WTC11 (cell line): ENCODE data around the gene AUH. TPM values are rescaled to one million over a fixed set of nuclear protein-coding genes. Genes with fewer than 3 reads are reported as not detected.

ENCODE experiments used
- ATAC-seq: fragments of 200-7000 bp; cut with Tn5 transposase; 2 replicates; pipeline ENCODE4 v1.10.0; 2021; ENCODE audit warnings: mild to moderate bottlenecking, moderate library complexity
- CTCF ChIA-PET: fragments of 300-600 bp; sonication (Branson Sonifier 250); formaldehyde crosslinking; loops from one replicate; lab custom pipeline; 2021; ENCODE audit warnings: antibody characterized with exemption; lab: Charles Lee
- POLR2A ChIA-PET: fragments of 350-600 bp; sonication (Branson Sonifier 250); formaldehyde crosslinking; loops from one replicate; lab custom pipeline; 2021; ENCODE audit warnings: antibody characterized with exemption; lab: Charles Lee
- DNase-seq: peaks from one replicate; pipeline ENCODE4 v3.0.0; 2021; ENCODE audit warnings: low spot score
- H3K27ac Mint-ChIP-seq: 2 replicates; pipeline ENCODE4 v1.8.0; 2021; ENCODE audit warnings: mixed read lengths
- H3K27me3 Mint-ChIP-seq: 2 replicates; pipeline ENCODE4 v1.8.0; 2021; ENCODE audit warnings: low read depth, mild to moderate bottlenecking, moderate library complexity, mixed read lengths
- H3K36me3 Mint-ChIP-seq: 2 replicates; pipeline ENCODE4 v1.8.0; 2021; ENCODE audit warnings: mixed read lengths
- H3K4me1 Mint-ChIP-seq: 2 replicates; pipeline ENCODE4 v1.8.0; 2022; ENCODE audit warnings: mixed read lengths
- H3K4me3 Mint-ChIP-seq: 2 replicates; pipeline ENCODE4 v1.8.0; 2021; ENCODE audit warnings: mild to moderate bottlenecking, moderate library complexity, mixed read lengths
- H3K9me3 Mint-ChIP-seq: 2 replicates; pipeline ENCODE4 v1.8.0; 2021; ENCODE audit warnings: mixed read lengths
- CBFB ChIP-seq: sonication (generic); formaldehyde crosslinking; IDR thresholded peaks from 2 replicates; pipeline ENCODE4 v1.8.1; 2022; ENCODE audit warnings: mild to moderate bottlenecking, low read depth, missing genetic modification reagents
- ELF4 ChIP-seq: sonication (generic); formaldehyde crosslinking; IDR thresholded peaks from 2 replicates; pipeline ENCODE4 v1.8.1; 2022; ENCODE audit warnings: low read depth, mild to moderate bottlenecking, moderate library complexity, missing genetic modification reagents
- ERG ChIP-seq: fragments of 250-450 bp; sonication (Bioruptor Pico); IDR thresholded peaks from 2 replicates; pipeline ENCODE4 v1.8.0; 2021; ENCODE audit warnings: mild to moderate bottlenecking
- GABPB1 ChIP-seq: sonication (generic); formaldehyde crosslinking; IDR thresholded peaks from 2 replicates; pipeline ENCODE4 v1.8.1; 2023; ENCODE audit warnings: mild to moderate bottlenecking, missing genetic modification reagents
- GTF2I ChIP-seq: fragments of 250-450 bp; sonication (Bioruptor Pico); conservative IDR thresholded peaks from 2 replicates; pipeline ENCODE4 v1.4.0; 2021; ENCODE audit warnings: mild to moderate bottlenecking
- KAT7 ChIP-seq: sonication (generic); formaldehyde crosslinking; IDR thresholded peaks from 2 replicates; pipeline ENCODE4 v1.8.1; 2023; ENCODE audit warnings: missing genetic modification reagents, mild to moderate bottlenecking, borderline replicate concordance
- RORB ChIP-seq: fragments of 250-450 bp; sonication (Bioruptor Pico); IDR thresholded peaks from 2 replicates; pipeline ENCODE4 v1.9.0; 2021; ENCODE audit warnings: mild to moderate bottlenecking
- ZNF121 ChIP-seq: sonication (generic); formaldehyde crosslinking; IDR thresholded peaks from 2 replicates; pipeline ENCODE4 v1.8.0; 2023; ENCODE audit warnings: missing genetic modification reagents
- ZNF425 ChIP-seq: fragments of 250-450 bp; sonication (Bioruptor Pico); conservative IDR thresholded peaks from 2 replicates; pipeline ENCODE4 v1.9.0; 2021; ENCODE audit warnings: mild to moderate bottlenecking
- total RNA-seq: library from RNA; stranded (reverse); gene quantifications from 3 replicates; pipeline ENCODE4 v1.2.3, GENCODE V29; 2021
- TF ChIP-seq, protein P1 (sequence below): sonication (generic); formaldehyde crosslinking; IDR thresholded peaks from 2 replicates; pipeline ENCODE4 v1.8.1; 2023; ENCODE audit warnings: mild to moderate bottlenecking, missing genetic modification reagents, moderate library complexity
- TF ChIP-seq, protein P2 (sequence below): sonication (generic); formaldehyde crosslinking; IDR thresholded peaks from 2 replicates; pipeline ENCODE4 v1.8.1; 2023; ENCODE audit warnings: mild to moderate bottlenecking, missing genetic modification reagents
- TF ChIP-seq, protein P3 (sequence below): fragments of 200-600 bp; IDR thresholded peaks from 2 replicates; pipeline ENCODE4 v1.8.0; 2022; ENCODE audit warnings: antibody characterized with exemption

Gene AUH
- total RNA-seq, 1 experiment from 2014 or later, result 30.4 TPM

DNA sequence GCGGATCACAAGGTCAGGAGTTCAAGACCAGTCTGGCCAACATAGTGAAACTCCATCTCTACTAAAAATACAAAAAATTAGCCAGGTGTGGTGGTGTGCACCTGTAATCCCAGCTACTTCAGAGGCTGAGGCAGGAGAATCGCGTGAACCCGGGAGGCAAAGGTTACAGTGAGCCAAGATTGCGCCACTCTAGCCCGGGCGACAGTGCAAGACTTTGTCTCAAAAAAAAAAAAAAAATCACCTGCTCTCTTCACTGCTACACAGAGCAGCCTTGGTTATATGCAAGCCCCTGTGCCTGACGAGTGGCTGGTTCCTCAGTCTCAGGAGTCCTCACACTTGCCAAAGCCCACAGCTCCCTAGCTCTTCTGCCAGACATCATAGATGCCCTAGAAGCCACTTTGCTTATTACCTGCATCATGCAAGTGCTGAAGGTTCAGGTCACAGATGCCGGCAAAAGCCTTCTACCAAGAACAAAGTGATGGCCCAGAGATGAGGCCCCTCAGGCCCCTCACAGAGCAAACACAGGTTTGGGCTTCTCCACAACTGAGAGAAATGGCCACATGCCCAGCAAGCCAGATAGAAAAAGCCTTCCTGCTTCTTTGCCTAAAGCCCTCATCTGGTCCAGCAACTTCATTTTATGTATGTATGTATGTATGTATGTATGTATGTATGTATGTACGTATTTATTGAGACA is 176.4 kb downstream of the AUH start:
- DNase-seq, result no peak
- Mint-ChIP-seq H3K27me3 (no peaks in the 10 kb centered on the region; the same call in 1 of the 2 replicates), H3K27ac (no peak overlapping the region), H3K4me3 (no peak overlapping the region), H3K9me3 (peaks cover 13% of the 10 kb centered on the region), H3K36me3 (peaks cover 8% of the 10 kb centered on the region), H3K4me1 (no peaks in the 10 kb centered on the region)
- no peak for ATAC-seq
- TF ChIP-seq CBFB (CRISPR knock-in tag) (no peak), RORB (CRISPR knock-in tag) (no peak), ERG (CRISPR knock-in tag) (no peak), ZNF121 (CRISPR knock-in tag) (no peak), GTF2I (CRISPR knock-in tag) (no peak), ZNF425 (CRISPR knock-in tag) (no peak), KAT7 (CRISPR knock-in tag) (no peak)
- TF ChIP-seq, protein P1, sequence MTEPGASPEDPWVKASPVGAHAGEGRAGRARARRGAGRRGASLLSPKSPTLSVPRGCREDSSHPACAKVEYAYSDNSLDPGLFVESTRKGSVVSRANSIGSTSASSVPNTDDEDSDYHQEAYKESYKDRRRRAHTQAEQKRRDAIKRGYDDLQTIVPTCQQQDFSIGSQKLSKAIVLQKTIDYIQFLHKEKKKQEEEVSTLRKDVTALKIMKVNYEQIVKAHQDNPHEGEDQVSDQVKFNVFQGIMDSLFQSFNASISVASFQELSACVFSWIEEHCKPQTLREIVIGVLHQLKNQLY (CRISPR knock-in tag), result no peak
- TF ChIP-seq, protein P2, sequence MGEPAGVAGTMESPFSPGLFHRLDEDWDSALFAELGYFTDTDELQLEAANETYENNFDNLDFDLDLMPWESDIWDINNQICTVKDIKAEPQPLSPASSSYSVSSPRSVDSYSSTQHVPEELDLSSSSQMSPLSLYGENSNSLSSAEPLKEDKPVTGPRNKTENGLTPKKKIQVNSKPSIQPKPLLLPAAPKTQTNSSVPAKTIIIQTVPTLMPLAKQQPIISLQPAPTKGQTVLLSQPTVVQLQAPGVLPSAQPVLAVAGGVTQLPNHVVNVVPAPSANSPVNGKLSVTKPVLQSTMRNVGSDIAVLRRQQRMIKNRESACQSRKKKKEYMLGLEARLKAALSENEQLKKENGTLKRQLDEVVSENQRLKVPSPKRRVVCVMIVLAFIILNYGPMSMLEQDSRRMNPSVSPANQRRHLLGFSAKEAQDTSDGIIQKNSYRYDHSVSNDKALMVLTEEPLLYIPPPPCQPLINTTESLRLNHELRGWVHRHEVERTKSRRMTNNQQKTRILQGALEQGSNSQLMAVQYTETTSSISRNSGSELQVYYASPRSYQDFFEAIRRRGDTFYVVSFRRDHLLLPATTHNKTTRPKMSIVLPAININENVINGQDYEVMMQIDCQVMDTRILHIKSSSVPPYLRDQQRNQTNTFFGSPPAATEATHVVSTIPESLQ (CRISPR knock-in tag), result no peak
- ChIA-PET CTCF (interaction anchor here (0.7 kb wide), 1 partner anchor 270 kb away, joined by 3 read pairs; no protein-coding TSS in a partner anchor), POLR2A (no interaction called here)

DNA sequence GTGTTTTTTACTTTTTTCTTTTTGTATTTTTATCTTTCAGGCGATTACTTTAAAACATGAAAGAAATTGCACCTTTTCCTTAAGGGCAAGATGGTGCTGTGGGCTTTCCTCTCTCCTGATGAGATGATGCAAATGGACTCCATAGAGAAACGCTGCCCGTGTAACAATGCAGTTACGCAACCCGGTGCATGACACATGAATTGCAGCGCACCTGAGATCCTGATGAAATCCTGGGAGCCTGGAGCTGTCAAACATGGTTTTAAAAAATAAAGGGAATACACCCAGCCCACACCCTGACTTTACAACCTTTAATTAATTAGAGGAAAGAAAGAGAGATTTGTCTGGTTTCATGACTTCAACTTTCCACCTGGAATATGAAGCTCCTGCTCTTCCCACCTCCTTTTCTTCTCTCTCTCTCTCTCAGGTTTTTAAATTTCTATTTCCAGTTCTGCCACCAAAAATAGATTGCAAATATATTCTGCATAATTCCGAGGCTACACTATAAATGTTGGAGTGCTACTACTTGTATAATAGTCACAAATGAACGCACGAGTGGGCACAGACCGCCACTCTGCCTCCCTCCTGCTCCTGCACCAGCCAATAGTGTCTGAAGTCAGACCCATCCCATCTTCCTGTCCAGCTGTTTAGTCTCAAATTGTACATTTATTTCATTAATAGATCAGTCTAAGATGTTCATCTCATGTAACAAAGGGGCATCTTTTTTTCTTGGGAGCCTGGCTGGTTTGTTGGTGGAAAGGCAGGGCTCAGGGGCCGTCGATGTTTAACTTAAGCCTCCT is 179.1 kb downstream of the AUH start:
- TF ChIP-seq GABPB1 (CRISPR knock-in tag), result peak; percentile 99
- TF ChIP-seq, protein P2 (CRISPR knock-in tag), result no peak
- TF ChIP-seq, protein P3, sequence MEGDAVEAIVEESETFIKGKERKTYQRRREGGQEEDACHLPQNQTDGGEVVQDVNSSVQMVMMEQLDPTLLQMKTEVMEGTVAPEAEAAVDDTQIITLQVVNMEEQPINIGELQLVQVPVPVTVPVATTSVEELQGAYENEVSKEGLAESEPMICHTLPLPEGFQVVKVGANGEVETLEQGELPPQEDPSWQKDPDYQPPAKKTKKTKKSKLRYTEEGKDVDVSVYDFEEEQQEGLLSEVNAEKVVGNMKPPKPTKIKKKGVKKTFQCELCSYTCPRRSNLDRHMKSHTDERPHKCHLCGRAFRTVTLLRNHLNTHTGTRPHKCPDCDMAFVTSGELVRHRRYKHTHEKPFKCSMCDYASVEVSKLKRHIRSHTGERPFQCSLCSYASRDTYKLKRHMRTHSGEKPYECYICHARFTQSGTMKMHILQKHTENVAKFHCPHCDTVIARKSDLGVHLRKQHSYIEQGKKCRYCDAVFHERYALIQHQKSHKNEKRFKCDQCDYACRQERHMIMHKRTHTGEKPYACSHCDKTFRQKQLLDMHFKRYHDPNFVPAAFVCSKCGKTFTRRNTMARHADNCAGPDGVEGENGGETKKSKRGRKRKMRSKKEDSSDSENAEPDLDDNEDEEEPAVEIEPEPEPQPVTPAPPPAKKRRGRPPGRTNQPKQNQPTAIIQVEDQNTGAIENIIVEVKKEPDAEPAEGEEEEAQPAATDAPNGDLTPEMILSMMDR, result no peak
- no peak for TF ChIP-seq ELF4 (CRISPR knock-in tag)
- no peak for TF ChIP-seq ZNF425 (CRISPR knock-in tag)
- TF ChIP-seq, all 79 proteins: peak for 1
- ChIA-PET POLR2A (no interaction called here), CTCF (no interaction called here)
- H3K9me3 Mint-ChIP-seq, result no peaks in the 10 kb centered on the region
- H3K27ac Mint-ChIP-seq, result no peak overlapping the region
- H3K27me3 Mint-ChIP-seq, result no peaks in the 10 kb centered on the region; the same call in 1 of the 2 replicates
- H3K36me3 Mint-ChIP-seq, result no peaks in the 10 kb centered on the region
- no peak for DNase-seq
- no peak overlapping the region for H3K4me3 Mint-ChIP-seq
- no peaks in the 10 kb centered on the region for H3K4me1 Mint-ChIP-seq
- ATAC-seq, result no peak
